Activated CD4-positive, alpha-beta T cell treated with anti-CD3 and anti-CD28 coated beads, Interleukin-2, amount 10 ng/mL, durations not matched to agents 7 days and 5 days (primary cell): Measurements from ENCODE around the gene AK4. TPM values are rescaled to one million over a fixed set of nuclear protein-coding genes. Genes with fewer than 3 reads are reported as not detected.

Experiments
- total RNA-seq, 2 experiments: library from RNA; stranded (reverse); gene quantifications; one replicate each; pipeline ENCODE4 v1.2.3, GENCODE V29; 2021

Gene AK4
- total RNA-seq, 2 experiments from 2014 or later, result 37.3 to 42.6 TPM

Other genes starting within 250 kb of the AK4 start
- gene JAK1, start 181.7 kb upstream of the AK4 start, total RNA-seq, result 100 to 1,000 TPM; 198 to 212 TPM
- 1 to 10 TPM; 1.9 TPM for gene DNAJC6, start 161.3 kb downstream of the AK4 start, total RNA-seq